ENCODE data around the gene PRSS57.

PRSS57 gene

DNA sequence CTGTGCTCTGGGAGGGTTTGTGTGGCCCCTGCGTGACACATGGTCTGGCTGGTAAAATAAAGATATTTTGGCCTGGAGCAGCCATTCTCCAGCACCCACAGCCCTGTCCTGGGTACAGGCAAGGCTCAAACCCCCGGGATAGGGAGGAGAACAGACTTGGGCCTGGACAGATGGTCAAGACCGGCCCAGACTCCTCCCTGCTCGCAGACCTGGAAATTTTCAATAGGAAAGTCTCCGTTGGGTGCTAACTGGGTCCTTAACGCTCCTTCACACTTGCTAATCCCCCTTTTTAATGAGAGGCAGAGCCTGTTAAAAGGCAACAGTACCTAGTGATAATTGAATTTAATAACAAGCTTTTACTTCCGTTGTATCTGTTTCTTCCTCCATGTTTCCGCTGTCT, 16.0 kb upstream of the PRSS57 start:
- Histone ChIP-seq H3K27ac (replicated peaks) (no peak overlapping the region), H3K27me3 (ENCODE audit: insufficient read depth, poor library complexity, severe bottlenecking) (peaks cover 12% of the 10 kb centered on the region)

GRCh38 chr19:710767-711166, 15.5 kb upstream of the PRSS57 start:
- DNase-seq (ENCODE audit: low read depth in 1 of 2, low spot score in 1 of 2): no peak
- Histone ChIP-seq H3K27ac (replicated peaks) (no peak overlapping the region), H3K27me3 (ENCODE audit: insufficient read depth, poor library complexity, severe bottlenecking) (peaks cover 12% of the 10 kb centered on the region), H3K4me3 (replicated peaks; ENCODE audit: insufficient read depth, low read length) (no peak overlapping the region)
- TF ChIP-seq, protein P1, sequence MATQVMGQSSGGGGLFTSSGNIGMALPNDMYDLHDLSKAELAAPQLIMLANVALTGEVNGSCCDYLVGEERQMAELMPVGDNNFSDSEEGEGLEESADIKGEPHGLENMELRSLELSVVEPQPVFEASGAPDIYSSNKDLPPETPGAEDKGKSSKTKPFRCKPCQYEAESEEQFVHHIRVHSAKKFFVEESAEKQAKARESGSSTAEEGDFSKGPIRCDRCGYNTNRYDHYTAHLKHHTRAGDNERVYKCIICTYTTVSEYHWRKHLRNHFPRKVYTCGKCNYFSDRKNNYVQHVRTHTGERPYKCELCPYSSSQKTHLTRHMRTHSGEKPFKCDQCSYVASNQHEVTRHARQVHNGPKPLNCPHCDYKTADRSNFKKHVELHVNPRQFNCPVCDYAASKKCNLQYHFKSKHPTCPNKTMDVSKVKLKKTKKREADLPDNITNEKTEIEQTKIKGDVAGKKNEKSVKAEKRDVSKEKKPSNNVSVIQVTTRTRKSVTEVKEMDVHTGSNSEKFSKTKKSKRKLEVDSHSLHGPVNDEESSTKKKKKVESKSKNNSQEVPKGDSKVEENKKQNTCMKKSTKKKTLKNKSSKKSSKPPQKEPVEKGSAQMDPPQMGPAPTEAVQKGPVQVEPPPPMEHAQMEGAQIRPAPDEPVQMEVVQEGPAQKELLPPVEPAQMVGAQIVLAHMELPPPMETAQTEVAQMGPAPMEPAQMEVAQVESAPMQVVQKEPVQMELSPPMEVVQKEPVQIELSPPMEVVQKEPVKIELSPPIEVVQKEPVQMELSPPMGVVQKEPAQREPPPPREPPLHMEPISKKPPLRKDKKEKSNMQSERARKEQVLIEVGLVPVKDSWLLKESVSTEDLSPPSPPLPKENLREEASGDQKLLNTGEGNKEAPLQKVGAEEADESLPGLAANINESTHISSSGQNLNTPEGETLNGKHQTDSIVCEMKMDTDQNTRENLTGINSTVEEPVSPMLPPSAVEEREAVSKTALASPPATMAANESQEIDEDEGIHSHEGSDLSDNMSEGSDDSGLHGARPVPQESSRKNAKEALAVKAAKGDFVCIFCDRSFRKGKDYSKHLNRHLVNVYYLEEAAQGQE (IDR thresholded peaks at IDR 0.05; ENCODE audit: insufficient replicate concordance, low read depth): no peak
- TF ChIP-seq POLR2AphosphoS5 (IDR thresholded peaks at IDR 0.05; ENCODE audit: low read depth): no peak
- no peak for TF ChIP-seq SPI1 (IDR thresholded peaks at IDR 0.05; ENCODE audit: borderline replicate concordance, low read depth)
- no peak for TF ChIP-seq GABPA (IDR thresholded peaks at IDR 0.05; ENCODE audit: low read depth)
- no peak for TF ChIP-seq CTCF (IDR thresholded peaks at IDR 0.05; ENCODE audit: insufficient read depth, low read length)

More for the DNA sequence above, 16.0 kb upstream of the PRSS57 start:
- DNase-seq (ENCODE audit: low read depth in 1 of 2, low spot score in 1 of 2): no peak
- TF ChIP-seq GABPA (IDR thresholded peaks at IDR 0.05; ENCODE audit: low read depth) (no peak), CTCF (IDR thresholded peaks at IDR 0.05; ENCODE audit: insufficient read depth, low read length) (no peak), SPI1 (IDR thresholded peaks at IDR 0.05; ENCODE audit: borderline replicate concordance, low read depth) (no peak), POLR2AphosphoS5 (IDR thresholded peaks at IDR 0.05; ENCODE audit: low read depth) (no peak)
- TF ChIP-seq, protein P1 (IDR thresholded peaks at IDR 0.05; ENCODE audit: insufficient replicate concordance, low read depth): no peak
- H3K4me3 ChIP-seq (replicated peaks; ENCODE audit: insufficient read depth, low read length): no peak overlapping the region

DNA sequence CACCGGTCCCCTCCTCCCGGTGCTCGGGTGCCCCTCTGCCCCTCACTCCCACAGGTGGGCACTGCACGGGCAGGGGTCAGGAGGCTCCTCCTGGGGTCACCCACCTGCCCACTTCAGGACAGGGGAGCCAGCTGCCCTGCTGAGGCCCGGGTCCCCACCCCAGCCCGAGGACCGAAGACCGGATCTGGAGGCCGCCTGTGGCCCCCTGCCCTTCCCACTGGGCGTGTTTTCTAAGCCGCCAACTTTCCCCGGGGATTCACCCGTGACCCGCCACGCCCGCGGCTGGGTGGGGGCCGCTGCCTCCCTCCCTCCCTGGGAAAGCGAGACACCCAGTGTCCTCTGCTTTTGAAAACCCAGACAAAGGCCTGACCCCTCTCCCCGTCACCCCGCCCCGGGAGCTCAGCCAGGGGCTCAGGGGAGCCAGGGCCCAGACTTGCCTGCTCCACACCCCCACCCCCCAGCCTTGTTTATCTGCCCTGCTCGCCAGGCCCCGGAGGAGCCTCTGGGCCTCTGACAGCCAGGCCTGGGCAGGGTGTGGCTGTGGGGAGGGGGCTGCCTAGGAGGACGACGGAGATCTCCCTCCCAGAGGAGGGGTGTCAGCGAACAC, 14.8 kb upstream of the PRSS57 start:
- no peak for DNase-seq (ENCODE audit: low read depth in 1 of 2, low spot score in 1 of 2)
- H3K4me3 ChIP-seq (replicated peaks; ENCODE audit: insufficient read depth, low read length): no peak overlapping the region
- H3K27me3 ChIP-seq (ENCODE audit: insufficient read depth, poor library complexity, severe bottlenecking): peaks cover 12% of the 10 kb centered on the region
- H3K27ac ChIP-seq (replicated peaks): no peak overlapping the region
- no peak for TF ChIP-seq CTCF (IDR thresholded peaks at IDR 0.05; ENCODE audit: insufficient read depth, low read length)
- TF ChIP-seq, protein P1 (IDR thresholded peaks at IDR 0.05; ENCODE audit: insufficient replicate concordance, low read depth): no peak
- TF ChIP-seq SPI1 (IDR thresholded peaks at IDR 0.05; ENCODE audit: borderline replicate concordance, low read depth): no peak
- no peak for TF ChIP-seq POLR2AphosphoS5 (IDR thresholded peaks at IDR 0.05; ENCODE audit: low read depth)
- TF ChIP-seq GABPA (IDR thresholded peaks at IDR 0.05; ENCODE audit: low read depth): no peak
